HG02852 (cell line): ENCODE measurements around the gene OR1F1.

Source experiments
- ATAC-seq: cut with Tn5 transposase; IDR thresholded peaks from one replicate; pipeline ENCODE4 v1.9.1; 2021; ENCODE audit warnings: mild to moderate bottlenecking, moderate library complexity; ENCODE audit not compliant: unreplicated experiment

OR1F1 gene

DNA sequence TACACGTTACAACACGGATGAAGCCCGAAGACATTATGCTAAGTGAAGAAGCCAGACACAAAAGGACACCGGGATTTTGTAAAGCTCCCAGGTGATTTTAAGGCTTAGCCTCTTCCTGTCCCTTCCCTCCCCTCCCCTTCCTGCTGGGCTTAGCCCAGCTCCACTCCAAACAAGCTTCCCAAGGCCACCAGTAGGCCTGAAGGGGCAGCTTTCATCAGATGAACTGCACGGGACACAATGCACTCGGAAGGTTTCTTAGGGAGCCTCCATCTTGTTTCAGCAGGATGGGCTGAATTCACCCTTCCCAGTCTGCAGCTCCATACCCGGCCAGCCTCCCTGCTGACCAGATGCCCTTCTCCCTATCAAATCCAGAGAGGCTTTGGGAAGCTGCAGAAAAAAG is 58.0 kb downstream of the OR1F1 start:
- no peak for ATAC-seq

DNA sequence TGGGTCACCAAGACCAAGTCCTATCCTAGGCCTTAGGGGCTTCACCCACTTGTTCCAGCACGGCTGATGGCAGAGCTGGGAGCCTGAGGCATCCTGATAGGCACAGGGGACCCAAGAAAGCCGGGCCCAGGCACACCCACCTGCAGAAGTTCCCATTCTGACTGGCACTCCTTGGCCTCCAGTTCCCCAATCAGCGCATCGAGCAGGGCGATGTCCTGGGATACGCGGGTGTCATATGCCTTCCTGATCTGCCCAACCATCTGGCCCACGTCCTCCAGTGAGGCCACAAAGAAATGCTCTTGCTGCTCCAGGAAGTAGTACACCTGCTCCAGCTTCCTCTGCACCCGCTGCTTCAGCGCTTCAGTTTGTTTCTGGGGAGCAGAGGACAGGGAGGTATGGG is 58.9 kb downstream of the OR1F1 start:
- no peak for ATAC-seq

DNA sequence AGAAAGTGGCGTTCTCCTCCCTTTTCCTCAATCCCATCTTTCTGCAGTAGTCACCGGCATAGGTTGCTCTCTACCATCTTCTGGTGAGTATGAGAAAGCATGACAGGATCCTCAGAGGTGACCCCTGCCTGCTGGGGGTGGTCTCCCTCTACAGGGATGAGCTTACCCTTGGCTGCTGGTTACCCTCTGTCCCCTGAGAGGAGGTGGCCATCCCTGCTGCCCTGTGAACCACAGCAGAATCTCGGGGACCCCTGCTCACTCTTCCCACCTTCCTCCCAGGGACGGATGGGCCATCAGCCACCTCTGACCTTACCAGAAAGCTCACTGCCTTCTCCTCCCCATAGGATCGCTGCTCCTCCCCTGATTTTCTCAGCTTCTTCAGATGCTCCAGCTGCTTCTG is 60.6 kb downstream of the OR1F1 start:
- ATAC-seq: no peak

DNA sequence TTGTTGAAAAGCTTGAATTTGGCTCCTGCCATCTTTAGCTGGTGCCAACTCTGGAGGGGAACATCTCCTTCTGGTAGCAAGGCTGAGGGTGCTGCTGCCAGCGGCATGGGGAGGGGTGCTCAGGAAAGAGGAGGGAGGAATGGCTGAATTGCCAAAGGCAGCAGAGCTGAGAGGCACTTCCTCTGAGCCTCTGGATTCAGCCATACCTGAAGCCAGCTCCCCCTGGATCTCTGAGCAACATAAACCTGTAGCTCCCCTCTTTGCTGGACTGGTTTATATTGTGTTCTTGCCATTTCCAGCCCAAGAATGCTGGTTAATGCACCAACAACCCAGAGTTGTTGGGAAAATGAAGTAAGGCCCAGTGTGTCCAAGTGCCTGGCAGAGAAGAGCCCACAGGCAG is 61.0 kb downstream of the OR1F1 start:
- no peak for ATAC-seq

DNA sequence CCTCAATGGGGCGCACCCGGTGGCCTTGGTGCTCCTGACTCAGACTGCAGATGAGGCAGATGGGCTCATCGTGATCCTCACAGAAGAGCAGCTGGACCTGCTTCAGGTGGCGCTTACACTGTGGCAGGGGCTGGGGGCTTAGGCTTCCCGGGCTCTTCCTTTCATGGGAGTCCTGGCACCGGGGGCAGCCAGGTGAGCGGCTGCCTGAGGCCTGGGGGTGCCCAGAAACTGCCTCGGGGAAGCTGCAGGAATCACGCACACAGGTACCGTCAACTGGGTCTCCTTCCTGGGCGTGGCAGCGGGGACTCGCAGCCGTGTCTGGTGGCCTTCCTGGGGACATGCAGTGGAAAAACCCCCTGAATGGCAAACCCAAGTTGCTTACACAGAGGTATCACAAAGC is 61.4 kb downstream of the OR1F1 start:
- ATAC-seq: no peak

DNA sequence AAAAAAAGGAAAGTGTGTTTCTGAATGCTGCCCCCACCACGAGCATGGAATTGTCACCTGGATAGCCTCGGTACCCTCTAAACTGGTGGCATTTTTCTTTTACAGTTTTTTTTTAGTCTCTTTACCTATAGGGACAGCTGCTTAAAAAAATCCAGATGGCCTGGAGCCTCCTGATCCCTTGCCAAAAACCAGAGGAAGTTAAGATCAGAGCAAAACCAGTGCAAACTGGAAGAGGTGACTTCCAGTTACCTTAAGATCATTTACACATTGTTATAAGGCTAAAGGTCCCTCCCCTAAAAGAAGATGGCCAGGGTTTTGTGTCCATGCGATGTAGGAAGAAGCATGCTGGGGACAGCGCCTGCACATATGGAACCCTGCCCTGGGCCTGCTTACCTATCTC is 65.0 kb downstream of the OR1F1 start:
- ATAC-seq: no peak

DNA sequence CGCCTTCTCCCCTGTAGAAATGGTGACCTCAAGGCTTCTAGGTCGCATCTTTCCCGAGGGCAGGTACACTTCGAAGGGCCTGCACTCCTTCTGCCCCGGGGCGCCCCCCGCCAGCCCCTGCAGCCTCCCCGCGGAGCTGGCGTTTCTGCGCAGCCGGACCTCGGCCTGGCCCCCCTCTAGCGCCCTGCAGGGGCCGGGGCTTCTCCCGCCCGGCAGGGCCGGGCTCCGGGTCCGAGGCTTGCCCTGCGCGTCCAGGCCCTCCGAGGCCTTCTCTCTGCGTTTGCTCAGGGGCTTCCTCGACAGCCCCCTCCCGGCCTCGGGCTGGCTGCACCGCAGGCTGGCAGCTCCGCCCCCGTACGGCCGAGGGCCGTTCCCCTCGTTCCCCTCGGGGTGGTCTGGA is 66.3 kb downstream of the OR1F1 start:
- ATAC-seq: no peak
